NCI-H2029 treated with DMSO at 0.1 percent for 48 hours (cell line): ENCODE results near the gene GPR6.

Experiments
- DNase-seq: peaks from one replicate; lab custom pipeline; 2025; lab: John Stamatoyannopoulos, UW

Gene GPR6

GRCh38 chr6:109999740-110000139 is 21.6 kb downstream of the GPR6 start:
- no peak for DNase-seq

- no peak for DNase-seq
Measured at GRCh38 chr6:110002676-110003075, 24.6 kb downstream of the GPR6 start.

GRCh38 chr6:110013386-110013785 is 35.3 kb downstream of the GPR6 start:
- no peak for DNase-seq

GRCh38 chr6:110015206-110015605 is 37.1 kb downstream of the GPR6 start:
- DNase-seq = no peak

- no peak for DNase-seq
Measured at GRCh38 chr6:110017306-110017705, 39.2 kb downstream of the GPR6 start.

GRCh38 chr6:110017946-110018345 is 39.8 kb downstream of the GPR6 start:
- DNase-seq = no peak

- DNase-seq = no peak
Measured at GRCh38 chr6:110018486-110018885, 40.4 kb downstream of the GPR6 start.

GRCh38 chr6:110020888-110021287 is 42.8 kb downstream of the GPR6 start:
- DNase-seq = no peak

- DNase-seq = no peak
Measured at GRCh38 chr6:110029144-110029543, 51.0 kb downstream of the GPR6 start.
